HG03097 (cell line): Measurements from ENCODE around the gene OSBP2.
A peak's percentile ranks its signal among the peaks of the same experiment; 100 is the strongest.
"Not testable (repeated sequence)": the region's sequence is repeated elsewhere in the genome, so short reads cannot be mapped to it uniquely, and the experiment has no call there.

ENCODE experiments used
- ATAC-seq: cut with Tn5 transposase; IDR thresholded peaks from one replicate; pipeline ENCODE4 v1.9.1; 2021; ENCODE audit not compliant: unreplicated experiment, low FRiP score

OSBP2 gene

GRCh38 chr22:30675436-30675835 lies 19.2 kb upstream of the OSBP2 start:
- ATAC-seq = no peak

GRCh38 chr22:30676565-30676964 lies 18.1 kb upstream of the OSBP2 start:
- ATAC-seq = not testable (repeated sequence)

GRCh38 chr22:30679895-30680690 lies 14.6 kb upstream of the OSBP2 start:
- not testable (repeated sequence) for ATAC-seq

GRCh38 chr22:30680991-30681770 lies 13.5 kb upstream of the OSBP2 start:
- no peak for ATAC-seq

GRCh38 chr22:30681831-30682230 lies 12.8 kb upstream of the OSBP2 start:
- no peak for ATAC-seq

GRCh38 chr22:30685178-30685577 lies 9.5 kb upstream of the OSBP2 start:
- ATAC-seq = no peak

- no peak for ATAC-seq
Observed at GRCh38 chr22:30687358-30687757, 7.3 kb upstream of the OSBP2 start.

GRCh38 chr22:30689622-30690021 lies 5.1 kb upstream of the OSBP2 start:
- ATAC-seq = no peak

GRCh38 chr22:30691204-30691603 lies 3.5 kb upstream of the OSBP2 start:
- no peak for ATAC-seq

GRCh38 chr22:30694171-30694639 lies 469 bp upstream of the OSBP2 start:
- no peak for ATAC-seq

- no peak for ATAC-seq
Observed at GRCh38 chr22:30695351-30695851, 727 bp downstream of the OSBP2 start.

- no peak for ATAC-seq
Observed at GRCh38 chr22:30695871-30696655, 1.4 kb downstream of the OSBP2 start.

- ATAC-seq = no peak
Observed at GRCh38 chr22:30697975-30698374, 3.3 kb downstream of the OSBP2 start.

GRCh38 chr22:30701872-30702271 lies 7.2 kb downstream of the OSBP2 start:
- no peak for ATAC-seq

- ATAC-seq = no peak
Observed at GRCh38 chr22:30702856-30703255, 8.2 kb downstream of the OSBP2 start.

- no peak for ATAC-seq
Observed at GRCh38 chr22:30704978-30705377, 10.3 kb downstream of the OSBP2 start.

GRCh38 chr22:30705710-30706651 lies 11.3 kb downstream of the OSBP2 start:
- ATAC-seq = peak; percentile 49

- ATAC-seq = not testable (repeated sequence)
Observed at GRCh38 chr22:30709980-30710379, 15.3 kb downstream of the OSBP2 start.

- ATAC-seq = no peak
Observed at GRCh38 chr22:30712094-30712493, 17.4 kb downstream of the OSBP2 start.

- no peak for ATAC-seq
Observed at GRCh38 chr22:30714062-30714461, 19.4 kb downstream of the OSBP2 start.
